COR-L47 (cell line): ENCODE measurements around the gene PODN.
A peak's percentile ranks its signal among the peaks of the same experiment; 100 is the strongest.

Source experiments
- DNase-seq: peaks from one replicate; lab custom pipeline; 2025; lab: John Stamatoyannopoulos, UW

The PODN gene, protein sequence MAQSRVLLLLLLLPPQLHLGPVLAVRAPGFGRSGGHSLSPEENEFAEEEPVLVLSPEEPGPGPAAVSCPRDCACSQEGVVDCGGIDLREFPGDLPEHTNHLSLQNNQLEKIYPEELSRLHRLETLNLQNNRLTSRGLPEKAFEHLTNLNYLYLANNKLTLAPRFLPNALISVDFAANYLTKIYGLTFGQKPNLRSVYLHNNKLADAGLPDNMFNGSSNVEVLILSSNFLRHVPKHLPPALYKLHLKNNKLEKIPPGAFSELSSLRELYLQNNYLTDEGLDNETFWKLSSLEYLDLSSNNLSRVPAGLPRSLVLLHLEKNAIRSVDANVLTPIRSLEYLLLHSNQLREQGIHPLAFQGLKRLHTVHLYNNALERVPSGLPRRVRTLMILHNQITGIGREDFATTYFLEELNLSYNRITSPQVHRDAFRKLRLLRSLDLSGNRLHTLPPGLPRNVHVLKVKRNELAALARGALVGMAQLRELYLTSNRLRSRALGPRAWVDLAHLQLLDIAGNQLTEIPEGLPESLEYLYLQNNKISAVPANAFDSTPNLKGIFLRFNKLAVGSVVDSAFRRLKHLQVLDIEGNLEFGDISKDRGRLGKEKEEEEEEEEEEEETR

DNA sequence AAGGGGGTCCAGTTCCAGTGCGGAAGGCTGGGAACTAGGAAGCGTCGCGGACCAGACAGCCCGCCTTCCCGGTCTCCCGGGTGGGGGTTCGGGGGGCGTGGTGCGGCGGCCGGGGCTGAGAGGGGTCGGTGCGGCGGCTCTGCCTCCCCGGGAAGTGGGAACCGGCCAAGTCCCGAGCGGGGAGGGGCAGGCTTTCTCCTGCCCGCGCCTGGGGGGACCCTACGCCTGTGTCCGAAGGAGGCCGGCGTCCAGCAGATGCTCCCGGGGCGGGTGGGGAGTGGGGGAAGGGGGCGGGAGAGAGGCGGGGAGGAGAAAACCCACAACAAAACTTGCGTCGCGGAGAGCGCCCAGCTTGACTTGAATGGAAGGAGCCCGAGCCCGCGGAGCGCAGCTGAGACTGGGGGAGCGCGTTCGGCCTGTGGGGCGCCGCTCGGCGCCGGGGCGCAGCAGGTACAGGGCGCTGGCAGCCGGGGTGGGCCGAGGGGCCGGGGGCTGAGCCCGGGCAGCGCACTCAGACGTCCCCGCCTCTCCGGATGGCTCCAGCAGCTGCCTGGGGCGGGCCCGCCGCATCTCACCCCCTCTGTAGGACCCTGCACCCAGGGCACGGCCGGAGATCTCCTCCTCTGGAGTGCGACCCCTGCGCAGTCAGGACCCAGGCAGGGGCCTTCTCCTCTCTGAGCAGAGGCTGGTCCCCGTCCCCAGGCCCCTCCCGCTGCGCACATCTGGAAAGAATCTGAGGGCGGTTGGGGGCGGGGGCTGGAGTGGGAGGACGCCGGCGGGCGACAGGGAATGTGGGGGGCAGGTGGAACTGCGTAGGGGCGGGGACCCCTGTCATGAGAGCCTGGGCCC, at the start of gene PODN:
Gene PODN (plus strand): TSS at position 355 of the 849 bp plus-strand sequence. CDS start 7,643 bp downstream, outside the sequence.
- DNase-seq: no peak

DNA sequence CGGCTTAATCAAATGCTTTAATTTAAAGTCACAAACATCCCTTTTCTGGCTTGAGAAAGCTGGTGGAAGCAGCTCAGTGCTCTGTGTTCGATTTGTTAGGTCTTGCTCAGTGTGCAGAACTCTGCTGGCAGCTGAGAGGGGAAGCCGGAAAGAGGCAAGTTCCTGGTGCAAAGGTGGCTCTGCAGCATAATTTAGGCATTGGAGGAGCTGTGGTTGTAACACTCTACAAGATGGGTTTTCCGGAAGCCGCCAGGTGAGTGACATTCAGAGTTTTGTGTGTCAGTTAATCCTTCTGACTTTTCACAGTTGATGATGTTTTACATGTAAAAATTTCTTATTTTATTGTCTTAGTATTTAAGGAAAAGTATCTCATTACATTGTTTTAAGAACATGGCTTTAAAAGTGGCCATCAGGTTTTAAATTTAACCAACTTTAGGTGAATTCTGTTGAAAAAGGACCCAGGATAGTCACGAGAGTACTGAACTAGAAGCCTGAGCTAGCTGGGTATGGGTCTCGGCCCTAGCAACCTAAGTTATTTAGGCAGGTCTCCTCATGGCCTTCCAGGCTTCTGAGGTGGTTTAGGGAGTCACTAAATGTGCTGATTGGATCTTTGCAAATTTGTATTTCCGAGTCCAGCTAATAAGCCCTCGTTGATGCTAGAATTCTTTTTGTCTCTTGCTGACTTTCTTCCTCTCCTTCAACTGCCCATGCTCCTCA, 47.1 kb upstream of the PODN start:
- peak; percentile 88 for DNase-seq

DNA sequence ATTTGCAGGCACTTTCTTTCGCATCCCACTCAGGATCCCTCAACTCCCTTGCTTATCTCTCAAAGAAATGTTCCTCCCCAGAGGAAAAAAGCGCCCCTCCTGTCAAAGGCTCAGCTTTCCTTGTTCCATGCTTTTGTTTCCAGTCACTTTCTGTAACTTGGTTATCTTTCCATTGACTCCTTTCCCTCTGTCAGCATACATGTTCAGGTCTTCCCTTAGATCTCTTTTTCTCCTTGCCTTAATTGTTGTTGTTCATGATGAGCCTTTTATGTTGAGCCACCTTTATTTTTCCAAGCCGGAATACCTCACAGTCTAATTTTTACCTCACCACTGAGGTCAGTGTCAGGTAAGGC, 46.5 kb upstream of the PODN start:
- no peak for DNase-seq

DNA sequence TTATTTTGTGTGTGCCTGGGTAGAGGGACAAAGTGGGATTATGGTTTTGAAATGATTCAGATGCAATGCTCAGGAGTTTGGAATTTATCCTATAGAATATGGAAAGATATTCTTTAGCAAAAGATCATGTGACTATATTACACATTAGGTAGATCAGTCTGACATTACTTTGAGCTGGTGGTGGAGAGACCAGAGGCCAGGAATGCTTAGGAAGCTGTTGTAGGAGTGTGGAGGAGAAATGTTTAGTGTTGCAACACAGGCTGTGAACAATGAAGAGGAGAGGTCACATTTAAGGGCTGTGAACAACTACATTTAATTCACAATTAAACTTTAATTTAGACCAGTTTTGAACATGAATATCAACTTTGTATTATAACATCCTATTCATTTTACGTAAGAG, 45.3 kb upstream of the PODN start:
- DNase-seq: no peak

DNA sequence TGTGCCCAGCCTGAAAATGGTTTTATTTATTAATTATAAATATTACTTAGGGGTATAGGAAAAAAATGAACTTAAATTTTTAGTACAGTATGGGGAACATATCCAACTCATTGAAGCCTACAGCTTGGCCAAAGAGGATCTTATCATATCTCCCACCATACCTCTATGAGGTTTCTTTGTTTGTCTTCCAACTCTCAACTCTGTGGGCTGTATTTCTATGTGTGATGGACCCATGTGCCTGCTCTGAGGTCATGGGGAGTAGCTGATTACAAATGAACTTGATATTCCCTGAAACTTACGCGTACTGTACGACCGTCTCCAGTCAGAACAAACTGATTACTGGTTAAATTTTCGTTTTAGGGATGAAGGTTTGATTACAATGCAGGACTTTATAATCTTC, 41.4 kb upstream of the PODN start:
- DNase-seq: no peak

DNA sequence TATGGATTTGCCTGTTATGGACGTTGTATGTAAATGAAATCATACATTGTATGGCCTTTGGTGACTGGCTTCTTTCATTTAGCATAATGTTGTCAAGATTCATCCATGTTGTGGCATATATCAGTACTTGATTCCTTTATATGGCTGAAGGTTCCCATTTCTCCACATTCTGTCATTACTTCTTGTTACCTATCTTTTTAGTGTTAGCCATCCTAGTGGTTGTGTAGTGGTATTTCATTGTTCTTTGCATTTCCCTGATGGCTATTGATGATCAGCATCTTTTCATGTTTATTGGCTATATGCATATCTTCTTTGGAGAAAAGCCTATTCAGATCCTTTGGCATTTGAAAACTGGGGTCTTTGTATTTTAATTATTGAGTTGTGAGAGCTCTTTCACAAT, 39.8 kb upstream of the PODN start:
- DNase-seq: no peak

DNA sequence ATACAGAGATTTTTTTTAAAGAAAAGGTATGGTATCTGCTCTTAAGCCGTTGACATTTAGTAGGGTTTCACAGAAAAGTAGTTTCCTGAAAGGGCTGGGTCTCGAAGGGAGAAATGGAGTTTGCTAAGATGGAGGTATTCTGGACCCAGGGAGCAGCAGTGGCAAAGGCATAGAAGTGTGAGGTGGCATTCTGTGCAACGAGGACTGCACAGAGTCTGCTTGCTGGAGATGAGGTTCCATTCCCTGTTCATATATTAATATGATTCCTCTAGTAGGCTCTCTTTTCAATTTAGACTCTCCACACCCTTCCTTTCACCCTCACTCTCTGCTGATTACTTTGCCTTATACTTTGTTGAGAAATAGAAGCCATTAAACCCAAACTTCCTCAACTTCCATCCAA, 38.5 kb upstream of the PODN start:
- DNase-seq: no peak

DNA sequence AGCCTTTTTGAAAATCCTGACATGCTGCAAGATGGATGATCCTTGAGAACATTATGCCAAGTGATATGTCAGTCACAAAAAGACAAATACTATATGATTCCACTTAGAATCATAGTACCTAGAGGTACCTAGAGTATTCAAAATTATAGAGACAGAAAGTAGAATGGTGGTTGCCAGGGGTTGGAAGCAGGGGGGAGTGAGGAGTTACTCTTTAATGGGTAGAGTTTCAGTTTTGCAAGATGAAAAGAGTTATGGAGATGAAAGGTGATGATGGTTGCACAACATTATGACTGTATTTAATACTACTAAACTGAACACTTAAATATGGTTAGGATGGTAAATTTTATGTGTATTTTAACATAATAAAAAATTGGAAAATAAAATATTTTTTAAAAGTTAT, 37.9 kb upstream of the PODN start:
- no peak for DNase-seq

DNA sequence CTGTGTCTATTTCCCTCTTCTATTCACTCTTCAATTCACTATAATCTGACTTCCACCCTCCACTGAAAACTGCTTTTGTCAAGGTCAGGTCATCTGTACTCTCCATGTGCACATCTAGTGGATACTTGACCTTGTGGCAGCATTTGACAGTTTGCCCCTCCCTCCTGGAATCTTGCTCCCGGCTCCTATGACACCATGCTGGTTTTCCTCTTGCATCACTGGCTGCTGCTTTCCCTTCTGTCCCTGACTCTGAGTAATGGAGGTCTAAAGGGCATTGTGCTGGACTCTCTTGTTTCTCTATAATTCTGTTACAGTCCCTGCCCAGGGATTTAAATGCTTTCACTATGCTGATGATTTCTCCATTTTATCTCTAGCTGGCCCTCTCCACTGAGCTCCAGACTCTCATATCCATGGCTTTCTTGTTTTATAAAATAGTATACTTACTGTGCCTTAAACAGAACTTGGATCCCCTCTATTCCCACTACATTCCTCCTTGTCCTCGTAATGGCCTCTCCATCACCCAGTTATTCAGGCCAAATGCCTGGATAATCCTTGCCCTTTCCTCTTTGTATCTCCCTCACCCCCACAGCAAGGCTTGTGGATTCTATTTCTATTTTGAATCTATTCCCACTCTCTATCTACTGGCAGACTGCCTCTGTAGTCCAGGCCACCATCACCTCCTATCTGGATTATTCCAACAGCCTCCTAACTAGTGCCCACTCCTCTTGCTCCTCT, 36.8 kb upstream of the PODN start:
- no peak for DNase-seq

DNA sequence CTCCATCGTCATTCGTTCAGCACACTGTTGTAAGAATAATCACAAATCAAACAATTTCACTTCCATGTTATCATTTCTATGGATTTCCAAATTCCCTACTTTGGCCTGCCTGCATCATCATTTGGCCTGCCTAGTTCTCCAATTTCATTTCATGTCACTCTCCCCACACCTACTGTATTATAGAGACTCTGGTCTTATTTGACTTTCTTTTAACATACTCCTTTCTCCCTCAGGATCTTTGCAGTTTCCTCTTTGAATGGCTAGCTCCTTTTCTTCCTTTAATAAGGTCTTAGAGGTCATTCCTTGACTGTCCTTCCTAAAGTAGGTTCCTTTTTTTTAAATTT, 36.3 kb upstream of the PODN start:
- no peak for DNase-seq

DNA sequence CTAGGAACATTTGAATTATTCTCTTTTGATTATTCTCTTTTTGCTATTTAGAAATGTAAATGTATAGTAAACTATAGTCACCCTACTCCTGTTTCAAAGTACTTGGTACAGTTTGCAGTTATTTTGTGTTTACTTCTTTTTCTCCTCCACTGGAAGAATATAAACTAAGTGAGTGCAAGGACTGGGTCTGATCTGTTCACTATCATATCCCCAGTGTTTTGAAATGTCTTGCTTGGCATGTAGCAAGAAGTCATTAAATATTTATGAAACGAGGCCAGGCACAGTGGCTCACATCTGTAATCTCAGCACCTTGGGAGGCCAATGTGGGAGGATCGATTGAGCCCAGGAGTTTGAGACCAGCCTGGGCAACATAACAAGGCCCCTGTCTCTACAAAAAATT, 35.8 kb upstream of the PODN start:
- DNase-seq: no peak

DNA sequence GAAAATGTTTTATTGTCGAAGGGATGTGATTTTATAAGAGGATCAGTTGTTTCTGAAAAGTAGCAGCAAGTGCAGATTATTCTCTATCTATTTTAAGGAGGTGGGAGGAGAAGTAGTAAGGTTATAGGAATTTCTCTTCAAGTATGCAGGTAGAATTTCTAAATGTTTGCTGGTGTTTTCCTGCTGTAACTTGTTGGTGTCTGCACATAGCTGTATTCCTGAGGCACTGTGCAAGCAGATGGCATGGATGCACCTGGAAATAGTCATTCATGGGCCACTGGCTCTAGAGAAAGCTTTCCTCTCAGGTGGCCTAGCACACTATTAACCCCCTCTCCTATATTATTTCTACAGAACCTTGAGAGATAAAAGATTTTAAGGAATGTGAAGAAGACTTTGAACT, 30.3 kb upstream of the PODN start:
- no peak for DNase-seq

DNA sequence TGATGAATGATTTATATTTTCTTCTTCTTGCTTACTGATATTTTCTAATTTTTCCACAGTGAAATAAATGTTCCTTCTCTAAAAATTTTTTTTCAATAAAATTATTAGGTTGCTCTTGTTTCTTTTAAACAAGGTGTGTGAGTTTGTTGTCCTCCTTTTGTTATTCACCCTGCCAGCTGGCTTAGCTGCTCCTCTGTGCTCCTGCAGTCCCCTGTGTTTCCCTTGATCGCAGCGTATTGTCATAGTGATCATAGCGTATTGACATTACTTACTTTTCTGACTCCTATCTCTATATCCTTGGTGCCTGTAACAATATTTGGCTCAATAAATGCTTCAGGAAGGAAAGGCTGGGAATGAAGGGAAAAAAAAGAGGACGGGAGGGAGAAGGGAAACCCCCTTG, 24.9 kb upstream of the PODN start:
- no peak for DNase-seq

DNA sequence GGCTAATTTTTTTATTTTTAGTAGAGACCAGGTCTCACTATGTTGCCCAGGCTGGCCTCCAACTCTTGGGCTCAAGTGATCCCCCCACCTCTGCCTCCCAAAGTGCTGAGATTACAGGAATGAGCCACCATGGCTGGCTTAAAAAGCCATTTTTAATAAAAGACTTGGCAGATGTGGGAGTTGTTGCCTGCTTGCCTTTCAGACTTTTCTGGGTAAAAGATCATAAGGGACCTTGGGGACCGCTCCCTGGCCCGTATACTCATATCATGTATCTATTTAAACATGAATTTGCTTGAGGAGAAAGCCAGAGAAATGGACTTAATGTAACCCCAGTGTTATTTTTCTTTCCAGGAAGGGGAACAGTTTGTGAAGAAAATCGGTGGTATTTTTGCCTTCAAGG, 23.4 kb upstream of the PODN start:
- DNase-seq: no peak

DNA sequence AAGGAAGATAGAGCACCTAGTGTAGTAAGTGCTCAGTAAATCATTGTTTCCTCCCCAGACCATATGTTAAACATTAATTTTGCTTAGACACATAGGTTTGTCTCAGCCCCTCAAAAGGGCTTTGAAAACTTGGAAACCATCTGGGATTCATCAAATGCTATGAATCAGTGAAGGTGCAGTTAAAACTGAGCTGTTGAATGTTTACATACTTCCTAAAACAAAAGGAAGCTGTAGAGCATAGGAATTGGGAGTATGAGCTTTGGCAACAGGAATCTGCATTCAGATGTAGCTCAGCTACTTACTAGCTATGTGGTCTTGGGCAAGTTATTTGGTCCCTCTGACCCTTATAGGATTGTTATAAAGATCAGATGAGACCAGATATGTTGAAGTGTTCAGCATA, 18.7 kb upstream of the PODN start:
- DNase-seq: no peak

DNA sequence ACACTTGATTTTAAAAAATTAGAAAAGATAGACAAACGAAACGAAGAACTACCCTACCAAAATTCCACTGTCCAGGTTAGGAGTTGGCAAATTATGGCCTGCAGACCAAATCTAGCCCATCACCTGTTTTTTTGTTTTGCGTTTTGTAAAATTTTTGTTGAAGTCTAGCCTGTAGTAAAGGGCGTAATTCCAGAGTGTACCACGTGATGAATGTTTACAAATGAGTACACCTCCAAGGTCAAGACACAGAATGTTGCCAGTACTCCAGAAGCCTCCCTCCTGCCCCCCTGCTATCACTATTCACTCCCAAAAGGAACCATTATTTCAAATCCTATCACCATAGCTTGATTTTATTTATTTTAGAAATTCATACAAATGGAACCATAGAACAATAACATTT, 17.1 kb upstream of the PODN start:
- DNase-seq: no peak

DNA sequence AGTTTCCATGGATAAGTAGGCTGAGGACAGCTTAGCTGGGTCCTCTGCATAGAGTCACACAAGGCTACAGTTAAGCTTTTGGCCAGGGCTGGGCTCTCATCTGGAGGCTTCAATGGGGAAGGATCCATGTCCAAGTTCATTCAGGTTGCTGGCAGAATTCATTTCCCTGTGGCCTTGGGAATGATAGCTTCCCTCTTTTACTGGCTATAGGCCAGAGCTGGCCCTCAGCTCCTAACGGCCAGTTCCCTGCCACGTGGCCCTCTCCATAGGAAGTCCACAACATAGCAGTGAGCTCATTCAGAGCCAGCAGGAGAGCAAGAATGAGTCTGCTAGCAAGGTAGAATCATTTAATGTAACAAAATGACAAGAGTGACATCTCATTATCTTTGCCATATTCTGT, 15.1 kb upstream of the PODN start:
- DNase-seq: peak; percentile 81

DNA sequence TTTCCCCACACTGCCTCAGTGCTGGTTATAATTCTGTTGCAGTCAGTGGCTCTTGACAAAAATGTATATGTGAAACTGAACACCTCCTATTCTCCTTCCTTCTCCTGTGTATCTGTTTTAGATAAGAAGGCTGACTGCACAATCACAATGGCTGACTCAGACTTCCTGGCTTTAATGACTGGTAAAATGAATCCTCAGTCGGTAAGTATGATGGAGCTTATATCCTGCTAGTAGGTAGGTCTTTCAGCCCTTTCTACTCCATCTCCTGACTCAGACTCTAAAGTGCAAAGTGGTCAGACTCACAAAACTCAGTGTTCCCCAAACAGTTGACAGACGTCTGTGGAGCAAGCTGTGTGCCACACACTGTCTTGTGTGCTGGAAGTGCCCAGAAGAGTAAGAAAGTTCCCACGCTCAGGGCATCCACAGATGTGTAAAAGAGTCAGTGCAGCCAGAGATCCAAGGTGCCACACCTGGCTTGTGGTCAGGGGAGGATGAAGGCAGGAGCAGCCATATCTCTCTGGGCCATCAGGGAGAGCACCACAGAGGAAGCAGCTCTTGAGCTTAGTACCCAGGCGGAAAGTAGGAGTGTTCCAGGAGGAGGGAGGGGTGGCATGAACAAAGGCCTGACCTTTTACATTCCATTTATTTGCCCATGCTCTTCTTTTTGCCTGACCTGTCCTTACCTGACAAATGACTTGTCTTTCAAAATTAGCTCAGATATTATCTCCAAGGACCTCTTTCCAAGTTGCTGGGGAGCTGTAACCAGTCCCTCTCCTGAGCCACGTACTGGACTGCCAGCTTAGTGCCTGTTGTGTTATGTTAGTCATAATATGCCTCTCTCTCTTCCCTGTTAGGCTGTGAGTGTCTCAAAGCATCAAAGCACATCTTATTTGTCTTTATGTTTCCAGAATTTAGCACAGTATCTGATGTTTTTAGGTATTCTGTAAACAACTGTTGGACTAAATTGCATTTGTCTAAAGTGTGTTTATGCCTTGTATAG, 14.0 kb upstream of the PODN start:
- no peak for DNase-seq

DNA sequence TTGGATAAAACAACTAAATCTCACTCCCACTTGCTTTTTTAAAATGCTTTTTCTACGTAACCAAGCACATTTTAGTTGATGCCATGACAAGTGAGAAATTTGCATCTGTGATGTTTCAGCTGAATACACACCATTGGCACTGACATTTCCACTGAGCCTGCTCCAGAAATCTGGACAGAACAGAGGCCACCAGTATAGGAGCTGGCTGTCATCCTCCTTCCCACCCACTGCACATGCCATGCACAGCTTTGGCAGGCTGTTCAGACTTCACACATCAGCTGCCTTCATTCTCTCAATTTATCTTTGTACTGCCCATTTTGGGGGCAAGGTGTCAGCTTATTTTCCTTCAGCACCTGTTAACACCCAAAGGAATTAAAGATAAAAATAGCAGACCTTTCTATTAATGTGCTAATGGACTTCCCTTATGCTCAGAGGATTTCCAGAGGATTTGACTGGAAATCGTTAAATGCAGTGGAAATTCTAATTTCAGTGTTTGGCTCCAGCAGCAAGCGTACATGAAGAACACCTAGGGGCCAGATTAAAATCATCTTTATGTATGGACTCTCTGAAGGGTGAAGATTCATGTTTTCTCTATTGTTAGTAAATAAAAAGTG, 12.9 kb upstream of the PODN start:
- no peak for DNase-seq

DNA sequence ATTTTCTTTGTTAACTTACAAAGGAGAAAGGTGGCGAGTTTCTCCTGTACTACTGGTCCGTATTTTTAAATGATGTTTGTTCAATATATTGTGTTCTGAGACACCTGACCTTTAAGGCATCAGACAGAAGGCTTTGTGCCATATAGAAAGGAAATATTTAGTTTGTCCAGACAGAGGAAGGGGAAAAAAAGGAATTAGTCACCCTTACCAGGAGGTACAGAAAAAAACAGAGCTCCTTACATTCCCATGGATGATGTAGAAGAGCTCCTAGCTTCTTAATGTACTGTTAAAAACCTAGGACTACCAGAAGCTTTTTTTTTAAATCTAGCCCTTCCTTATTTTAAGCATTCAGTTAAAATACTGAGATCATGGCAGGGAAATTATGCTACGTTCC, 12.4 kb upstream of the PODN start:
- DNase-seq: no peak
